ENCODE results near the gene IGSF8. TPM values are rescaled to one million over a fixed set of nuclear protein-coding genes. Genes with fewer than 3 reads are reported as not detected.
A peak's percentile ranks its signal among the peaks of the same experiment; 100 is the strongest.

Gene IGSF8
- total RNA-seq, 1 experiment from 2014 or later, result 30.6 TPM

- DNase-seq (ENCODE audit: low read depth in 1 of 2, low spot score in 2 of 2), result peak in 1 of 2 experiments; percentile 38
- Histone ChIP-seq H3K27me3 (replicated peaks) (no peaks in the 10 kb centered on the region), H3K4me1 (replicated peaks) (peaks cover 21% of the 10 kb centered on the region), H3K9me3 (replicated peaks) (no peaks in the 10 kb centered on the region), H3K36me3 (no peaks in the 10 kb centered on the region), H3K27ac (no peak overlapping the region), H3K4me3 (no peak overlapping the region)
Observed at GRCh38 chr1:160108888-160109662, 10.7 kb upstream of the IGSF8 start.

DNA sequence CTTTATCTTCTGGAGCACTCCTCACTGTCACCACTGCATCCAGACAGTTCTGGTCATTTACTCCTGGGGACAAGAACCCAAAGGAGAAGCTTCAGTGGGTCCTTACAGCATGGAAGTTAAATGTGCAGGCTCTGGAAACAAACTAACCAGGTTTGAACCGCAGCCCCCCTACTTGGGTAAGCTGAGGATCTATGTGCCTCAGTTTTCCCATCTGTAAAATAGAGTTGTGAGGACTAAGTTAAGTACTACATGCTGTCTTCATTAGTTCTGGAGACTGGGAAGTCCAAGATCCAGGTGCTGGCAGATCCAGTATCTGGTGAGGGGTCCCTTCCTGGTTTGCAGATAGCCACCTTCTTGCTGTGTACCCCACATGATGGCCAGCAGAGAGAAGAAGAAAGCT, 9.1 kb upstream of the IGSF8 start:
- H3K4me3 ChIP-seq, result no peak overlapping the region
- H3K9me3 ChIP-seq (replicated peaks), result no peaks in the 10 kb centered on the region
- peaks cover 36% of the 10 kb centered on the region for H3K4me1 ChIP-seq (replicated peaks)
- no peak for DNase-seq (ENCODE audit: low read depth in 1 of 2, low spot score in 2 of 2)
- H3K36me3 ChIP-seq, result no peaks in the 10 kb centered on the region
- no peak overlapping the region for H3K27ac ChIP-seq
- no peaks in the 10 kb centered on the region for H3K27me3 ChIP-seq (replicated peaks)

- H3K4me3 ChIP-seq, result no peak overlapping the region
- no peaks in the 10 kb centered on the region for H3K27me3 ChIP-seq (replicated peaks)
- peaks cover 54% of the 10 kb centered on the region for H3K4me1 ChIP-seq (replicated peaks)
- H3K9me3 ChIP-seq (replicated peaks), result no peaks in the 10 kb centered on the region
- H3K36me3 ChIP-seq, result no peaks in the 10 kb centered on the region
- H3K27ac ChIP-seq, result no peak overlapping the region
- no peak for DNase-seq (ENCODE audit: low read depth in 1 of 2, low spot score in 2 of 2)
Observed at GRCh38 chr1:160105155-160105554, 6.7 kb upstream of the IGSF8 start.

- no peaks in the 10 kb centered on the region for H3K27me3 ChIP-seq (replicated peaks)
- DNase-seq (ENCODE audit: low read depth in 1 of 2, low spot score in 2 of 2), result no peak
- H3K4me3 ChIP-seq, result no peak overlapping the region
- peaks cover 51% of the 10 kb centered on the region for H3K4me1 ChIP-seq (replicated peaks)
- no peak overlapping the region for H3K27ac ChIP-seq
- H3K9me3 ChIP-seq (replicated peaks), result no peaks in the 10 kb centered on the region
- no peaks in the 10 kb centered on the region for H3K36me3 ChIP-seq
Observed at GRCh38 chr1:160104486-160104885, 6.1 kb upstream of the IGSF8 start.

DNA sequence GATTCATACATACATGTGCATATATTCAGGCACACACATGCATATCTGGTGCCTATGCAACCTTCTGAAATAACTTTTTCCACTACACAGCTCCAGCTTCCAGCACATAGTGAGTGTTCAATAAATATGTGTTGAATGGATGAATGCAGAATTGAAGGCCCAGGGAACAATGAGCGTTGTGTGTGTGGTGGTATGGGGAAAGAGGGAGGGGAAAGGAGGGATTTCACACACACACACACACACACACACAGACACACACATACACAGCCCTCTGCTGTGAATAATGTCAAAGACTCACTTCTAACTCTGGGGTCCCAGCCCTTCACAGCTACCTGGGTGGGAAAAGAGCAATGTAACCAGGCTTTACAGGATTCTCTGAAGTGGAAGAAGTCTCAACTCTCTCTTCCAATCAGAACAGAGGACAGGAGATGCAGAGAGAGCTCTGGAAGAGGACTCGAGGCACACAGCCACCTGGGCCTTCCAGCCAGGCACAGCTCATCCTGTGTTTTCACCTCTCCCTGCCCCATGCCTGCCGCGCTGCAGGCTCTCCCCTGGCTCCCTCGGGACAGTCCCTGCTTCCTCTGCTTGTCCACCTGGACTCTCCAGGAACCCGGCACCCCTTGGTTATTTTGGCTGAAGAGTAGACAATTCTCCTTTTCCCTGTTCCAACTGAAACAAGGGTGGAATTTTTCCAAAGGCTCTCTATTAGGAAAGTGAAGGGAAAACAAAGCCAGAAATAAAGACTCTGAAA, 5.4 kb upstream of the IGSF8 start:
- Histone ChIP-seq H3K36me3 (no peaks in the 10 kb centered on the region), H3K27me3 (replicated peaks) (no peaks in the 10 kb centered on the region), H3K4me1 (replicated peaks) (peaks cover 50% of the 10 kb centered on the region), H3K27ac (no peak overlapping the region), H3K4me3 (no peak overlapping the region), H3K9me3 (replicated peaks) (no peaks in the 10 kb centered on the region)
- DNase-seq (ENCODE audit: low read depth in 1 of 2, low spot score in 2 of 2), result no peak

DNA sequence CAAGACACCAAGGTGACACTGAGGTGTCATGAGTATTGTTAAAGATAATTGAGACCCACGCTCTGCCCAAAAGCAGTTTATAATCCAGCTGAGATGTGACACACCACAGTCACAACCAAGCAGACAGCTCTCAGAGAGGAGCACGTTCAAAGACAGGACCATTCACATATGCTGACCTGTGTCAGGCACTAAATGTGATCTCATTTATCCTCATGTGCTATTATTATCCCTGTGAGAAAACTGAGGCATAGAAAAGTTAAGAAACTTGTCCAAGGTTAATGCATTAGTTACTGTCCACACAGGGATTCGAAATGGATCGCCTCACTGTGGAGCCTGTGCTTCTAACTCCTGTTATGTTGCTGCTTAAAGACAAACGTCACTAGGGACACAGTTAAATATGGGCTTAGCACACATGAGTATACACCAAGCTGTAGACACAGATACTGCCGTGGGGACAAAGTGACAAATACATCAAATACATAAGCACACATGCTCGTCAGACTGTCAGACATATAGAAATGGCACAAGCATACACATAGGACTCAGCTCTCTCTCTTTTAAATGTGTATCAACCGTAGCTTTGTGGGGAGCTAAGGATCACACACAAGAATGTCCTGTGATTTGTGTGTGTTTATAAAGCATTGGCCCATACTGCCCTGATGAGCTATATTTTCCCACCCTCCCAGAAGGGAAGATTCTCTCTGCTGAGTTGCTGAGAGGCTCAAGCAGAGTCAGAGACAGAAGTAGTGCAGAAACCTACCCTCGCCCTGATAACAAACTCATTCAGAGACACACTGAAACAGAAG, 3.5 kb upstream of the IGSF8 start:
- peak in 1 of 2 experiments; percentile 57 for DNase-seq (ENCODE audit: low read depth in 1 of 2, low spot score in 2 of 2)
- H3K4me3 ChIP-seq, result no peak overlapping the region
- H3K9me3 ChIP-seq (replicated peaks), result no peaks in the 10 kb centered on the region
- peaks cover 54% of the 10 kb centered on the region for H3K4me1 ChIP-seq (replicated peaks)
- H3K36me3 ChIP-seq, result no peaks in the 10 kb centered on the region
- H3K27me3 ChIP-seq (replicated peaks), result no peaks in the 10 kb centered on the region
- peak overlapping the region; percentile 11 for H3K27ac ChIP-seq

GRCh38 chr1:160101037-160101716, 2.8 kb upstream of the IGSF8 start:
- Histone ChIP-seq H3K4me1 (replicated peaks) (peaks cover 54% of the 10 kb centered on the region), H3K36me3 (no peaks in the 10 kb centered on the region), H3K4me3 (no peak overlapping the region), H3K27ac (peak overlapping the region; percentile 11), H3K27me3 (replicated peaks) (no peaks in the 10 kb centered on the region), H3K9me3 (replicated peaks) (no peaks in the 10 kb centered on the region)
- DNase-seq (ENCODE audit: low read depth in 1 of 2, low spot score in 2 of 2), result peak; percentile 82 to 83

- no peak overlapping the region for H3K4me3 ChIP-seq
- no peaks in the 10 kb centered on the region for H3K9me3 ChIP-seq (replicated peaks)
- no peak overlapping the region for H3K27ac ChIP-seq
- peaks cover 54% of the 10 kb centered on the region for H3K4me1 ChIP-seq (replicated peaks)
- no peaks in the 10 kb centered on the region for H3K36me3 ChIP-seq
- DNase-seq (ENCODE audit: low read depth in 1 of 2, low spot score in 2 of 2), result no peak
- H3K27me3 ChIP-seq (replicated peaks), result no peaks in the 10 kb centered on the region
Observed at GRCh38 chr1:160099716-160100375, 1.4 kb upstream of the IGSF8 start.

DNA sequence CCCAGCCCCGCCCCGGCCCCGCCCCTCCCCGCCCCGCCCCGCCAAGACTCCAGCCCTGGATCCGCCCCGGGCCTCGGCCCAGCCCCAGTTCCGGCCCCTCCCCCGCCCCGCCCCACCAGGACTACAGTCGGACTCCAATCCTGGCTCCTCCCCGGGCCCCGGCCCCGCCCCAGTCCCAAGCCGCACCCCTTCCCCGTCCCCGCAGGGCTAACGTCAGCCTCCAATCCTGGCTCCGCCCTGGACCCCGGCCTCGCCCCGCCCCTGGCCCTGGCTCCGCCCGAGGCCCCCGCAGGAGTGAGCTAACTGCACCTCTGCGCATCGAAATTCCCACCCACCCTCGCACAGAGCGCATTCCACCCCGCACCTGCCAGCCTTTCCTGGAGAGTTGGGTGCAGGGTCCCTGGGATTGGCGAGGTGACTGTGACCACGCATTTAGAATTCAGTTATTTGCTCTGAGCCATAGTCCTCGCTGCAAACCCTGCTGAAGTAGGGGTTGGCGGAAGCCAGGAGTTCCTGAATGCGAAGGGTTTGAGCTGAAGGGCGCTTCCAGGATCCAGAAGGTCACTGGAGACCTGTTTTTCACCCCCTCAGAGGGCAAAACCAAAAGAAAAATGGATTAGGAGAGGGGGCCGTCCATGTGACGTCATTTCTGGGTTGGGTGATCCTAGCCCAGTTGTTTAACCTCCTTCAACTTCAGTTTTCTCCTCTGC, 588 bp upstream of the IGSF8 start:
- H3K27ac ChIP-seq, result no peak overlapping the region
- H3K27me3 ChIP-seq (replicated peaks), result no peaks in the 10 kb centered on the region
- H3K36me3 ChIP-seq, result no peaks in the 10 kb centered on the region
- no peaks in the 10 kb centered on the region for H3K9me3 ChIP-seq (replicated peaks)
- H3K4me3 ChIP-seq, result peak overlapping the region; percentile 18
- H3K4me1 ChIP-seq (replicated peaks), result peaks cover 47% of the 10 kb centered on the region
- peak; percentile 48 to 97 for DNase-seq (ENCODE audit: low read depth in 1 of 2, low spot score in 2 of 2)

- no peaks in the 10 kb centered on the region for H3K36me3 ChIP-seq
- H3K4me3 ChIP-seq, result no peak overlapping the region
- H3K9me3 ChIP-seq (replicated peaks), result no peaks in the 10 kb centered on the region
- H3K27ac ChIP-seq, result no peak overlapping the region
- H3K27me3 ChIP-seq (replicated peaks), result no peaks in the 10 kb centered on the region
- DNase-seq (ENCODE audit: low read depth in 1 of 2, low spot score in 2 of 2), result no peak
- peaks cover 30% of the 10 kb centered on the region for H3K4me1 ChIP-seq (replicated peaks)
Observed at GRCh38 chr1:160097151-160097910, 1.1 kb downstream of the IGSF8 start.

- no peak for DNase-seq (ENCODE audit: low read depth in 1 of 2, low spot score in 2 of 2)
- Histone ChIP-seq H3K27ac (no peak overlapping the region), H3K4me1 (replicated peaks) (peaks cover 21% of the 10 kb centered on the region), H3K27me3 (replicated peaks) (no peaks in the 10 kb centered on the region), H3K36me3 (no peaks in the 10 kb centered on the region), H3K4me3 (no peak overlapping the region), H3K9me3 (replicated peaks) (no peaks in the 10 kb centered on the region)
Observed at GRCh38 chr1:160096274-160097116, 1.9 kb downstream of the IGSF8 start.
